Measurements from ENCODE around the gene NTN4.
"Not testable (repeated sequence)": the region's sequence is repeated elsewhere in the genome, so short reads cannot be mapped to it uniquely, and the experiment has no call there.

Gene NTN4

GRCh38 chr12:95674163-95674562 lies 116.4 kb downstream of the NTN4 start:
- Histone ChIP-seq H3K27ac (ENCODE audit: low read depth, low read length) (no peak overlapping the region), H3K4me1 (ENCODE audit: insufficient read depth, low read length) (no peaks in the 10 kb centered on the region), H3K27me3 (ENCODE audit: control insufficient read depth in 1 of 2, insufficient read depth in 2 of 2, low read length in 2 of 2) (no peaks in the 10 kb centered on the region), H3K4me3 (ENCODE audit: low read depth in 1 of 2, low read length in 2 of 2) (no peak overlapping the region), H3K9me3 (ENCODE audit: low read length) (no peaks in the 10 kb centered on the region), H3K9ac (ENCODE audit: low read length) (no peak overlapping the region), H3K36me3 (ENCODE audit: insufficient read depth, low read length) (no peaks in the 10 kb centered on the region)

- Histone ChIP-seq H3K4me3 (ENCODE audit: low read depth in 1 of 2, low read length in 2 of 2) (no peak overlapping the region), H3K9ac (ENCODE audit: low read length) (no peak overlapping the region), H3K4me1 (ENCODE audit: insufficient read depth, low read length) (no peaks in the 10 kb centered on the region), H3K9me3 (ENCODE audit: low read length) (no peaks in the 10 kb centered on the region), H3K27ac (ENCODE audit: low read depth, low read length) (no peak overlapping the region), H3K27me3 (ENCODE audit: control insufficient read depth in 1 of 2, insufficient read depth in 2 of 2, low read length in 2 of 2) (no peaks in the 10 kb centered on the region), H3K36me3 (ENCODE audit: insufficient read depth, low read length) (no peaks in the 10 kb centered on the region)
Measured at GRCh38 chr12:95673576-95673975, 117.0 kb downstream of the NTN4 start.

GRCh38 chr12:95672166-95672565 lies 118.4 kb downstream of the NTN4 start:
- Histone ChIP-seq H3K36me3 (ENCODE audit: insufficient read depth, low read length) (no peaks in the 10 kb centered on the region), H3K27ac (ENCODE audit: low read depth, low read length) (no peak overlapping the region), H3K9ac (ENCODE audit: low read length) (no peak overlapping the region), H3K4me1 (ENCODE audit: insufficient read depth, low read length) (no peaks in the 10 kb centered on the region), H3K4me3 (ENCODE audit: low read depth in 1 of 2, low read length in 2 of 2) (no peak overlapping the region), H3K27me3 (ENCODE audit: control insufficient read depth in 1 of 2, insufficient read depth in 2 of 2, low read length in 2 of 2) (no peaks in the 10 kb centered on the region), H3K9me3 (ENCODE audit: low read length) (no peaks in the 10 kb centered on the region)

- Histone ChIP-seq H3K4me3 (ENCODE audit: low read depth in 1 of 2, low read length in 2 of 2) (no peak overlapping the region), H3K9ac (ENCODE audit: low read length) (no peak overlapping the region), H3K27me3 (ENCODE audit: control insufficient read depth in 1 of 2, insufficient read depth in 2 of 2, low read length in 2 of 2) (no peaks in the 10 kb centered on the region), H3K36me3 (ENCODE audit: insufficient read depth, low read length) (no peaks in the 10 kb centered on the region), H3K4me1 (ENCODE audit: insufficient read depth, low read length) (no peaks in the 10 kb centered on the region), H3K9me3 (ENCODE audit: low read length) (no peaks in the 10 kb centered on the region), H3K27ac (ENCODE audit: low read depth, low read length) (no peak overlapping the region)
Measured at GRCh38 chr12:95671265-95671664, 119.3 kb downstream of the NTN4 start.

GRCh38 chr12:95663525-95663924 lies 127.0 kb downstream of the NTN4 start:
- no peaks in the 10 kb centered on the region for H3K27me3 ChIP-seq (ENCODE audit: control insufficient read depth in 1 of 2, insufficient read depth in 2 of 2, low read length in 2 of 2)
- no peaks in the 10 kb centered on the region for H3K4me1 ChIP-seq (ENCODE audit: insufficient read depth, low read length)
- no peak overlapping the region for H3K27ac ChIP-seq (ENCODE audit: low read depth, low read length)
- H3K9me3 ChIP-seq (ENCODE audit: low read length): no peaks in the 10 kb centered on the region
- H3K36me3 ChIP-seq (ENCODE audit: insufficient read depth, low read length): no peaks in the 10 kb centered on the region
- H3K9ac ChIP-seq (ENCODE audit: low read length): no peak overlapping the region
- no peak overlapping the region for H3K4me3 ChIP-seq (ENCODE audit: low read depth in 1 of 2, low read length in 2 of 2)

GRCh38 chr12:95661360-95661759 lies 129.2 kb downstream of the NTN4 start:
- Histone ChIP-seq H3K4me1 (ENCODE audit: insufficient read depth, low read length) (no peaks in the 10 kb centered on the region), H3K27me3 (ENCODE audit: control insufficient read depth in 1 of 2, insufficient read depth in 2 of 2, low read length in 2 of 2) (no peaks in the 10 kb centered on the region), H3K36me3 (ENCODE audit: insufficient read depth, low read length) (no peaks in the 10 kb centered on the region), H3K9ac (ENCODE audit: low read length) (no peak overlapping the region), H3K27ac (ENCODE audit: low read depth, low read length) (no peak overlapping the region), H3K4me3 (ENCODE audit: low read depth in 1 of 2, low read length in 2 of 2) (no peak overlapping the region), H3K9me3 (ENCODE audit: low read length) (no peaks in the 10 kb centered on the region)

- Histone ChIP-seq H3K9me3 (ENCODE audit: low read length) (no peaks in the 10 kb centered on the region), H3K27me3 (ENCODE audit: control insufficient read depth in 1 of 2, insufficient read depth in 2 of 2, low read length in 2 of 2) (no peaks in the 10 kb centered on the region), H3K4me1 (ENCODE audit: insufficient read depth, low read length) (no peaks in the 10 kb centered on the region), H3K36me3 (ENCODE audit: insufficient read depth, low read length) (no peaks in the 10 kb centered on the region), H3K4me3 (ENCODE audit: low read depth in 1 of 2, low read length in 2 of 2) (no peak overlapping the region), H3K9ac (ENCODE audit: low read length) (no peak overlapping the region), H3K27ac (ENCODE audit: low read depth, low read length) (no peak overlapping the region)
Measured at GRCh38 chr12:95658386-95658785, 132.2 kb downstream of the NTN4 start.

- not testable (repeated sequence) for H3K27me3 ChIP-seq (ENCODE audit: control insufficient read depth in 1 of 2, insufficient read depth in 2 of 2, low read length in 2 of 2); H3K4me3 ChIP-seq (ENCODE audit: low read depth in 1 of 2, low read length in 2 of 2); H3K9ac ChIP-seq (ENCODE audit: low read length); H3K9me3 ChIP-seq (ENCODE audit: low read length); H3K4me1 ChIP-seq (ENCODE audit: insufficient read depth, low read length); H3K27ac ChIP-seq (ENCODE audit: low read depth, low read length); H3K36me3 ChIP-seq (ENCODE audit: insufficient read depth, low read length)
Measured at GRCh38 chr12:95654665-95655064, 135.9 kb downstream of the NTN4 start.

- H3K27me3 ChIP-seq (ENCODE audit: control insufficient read depth in 1 of 2, insufficient read depth in 2 of 2, low read length in 2 of 2): no peaks in the 10 kb centered on the region
- H3K9ac ChIP-seq (ENCODE audit: low read length): no peak overlapping the region
- H3K4me1 ChIP-seq (ENCODE audit: insufficient read depth, low read length): no peaks in the 10 kb centered on the region
- no peaks in the 10 kb centered on the region for H3K9me3 ChIP-seq (ENCODE audit: low read length)
- no peak overlapping the region for H3K4me3 ChIP-seq (ENCODE audit: low read depth in 1 of 2, low read length in 2 of 2)
- H3K36me3 ChIP-seq (ENCODE audit: insufficient read depth, low read length): no peaks in the 10 kb centered on the region
- no peak overlapping the region for H3K27ac ChIP-seq (ENCODE audit: low read depth, low read length)
Measured at GRCh38 chr12:95653771-95654546, 136.6 kb downstream of the NTN4 start.

- Histone ChIP-seq H3K9me3 (ENCODE audit: low read length) (no peaks in the 10 kb centered on the region), H3K4me3 (ENCODE audit: low read depth in 1 of 2, low read length in 2 of 2) (no peak overlapping the region), H3K36me3 (ENCODE audit: insufficient read depth, low read length) (no peaks in the 10 kb centered on the region), H3K27ac (ENCODE audit: low read depth, low read length) (no peak overlapping the region), H3K9ac (ENCODE audit: low read length) (no peak overlapping the region), H3K4me1 (ENCODE audit: insufficient read depth, low read length) (peaks cover 6% of the 10 kb centered on the region), H3K27me3 (ENCODE audit: control insufficient read depth in 1 of 2, insufficient read depth in 2 of 2, low read length in 2 of 2) (no peaks in the 10 kb centered on the region)
Measured at GRCh38 chr12:95651681-95652080, 138.9 kb downstream of the NTN4 start.

- no peaks in the 10 kb centered on the region for H3K36me3 ChIP-seq (ENCODE audit: insufficient read depth, low read length)
- H3K27me3 ChIP-seq (ENCODE audit: control insufficient read depth in 1 of 2, insufficient read depth in 2 of 2, low read length in 2 of 2): no peaks in the 10 kb centered on the region
- H3K4me1 ChIP-seq (ENCODE audit: insufficient read depth, low read length): peaks cover 11% of the 10 kb centered on the region
- H3K9ac ChIP-seq (ENCODE audit: low read length): no peak overlapping the region
- no peak overlapping the region for H3K4me3 ChIP-seq (ENCODE audit: low read depth in 1 of 2, low read length in 2 of 2)
- H3K9me3 ChIP-seq (ENCODE audit: low read length): no peaks in the 10 kb centered on the region
- H3K27ac ChIP-seq (ENCODE audit: low read depth, low read length): no peak overlapping the region
Measured at GRCh38 chr12:95648990-95649791, 141.4 kb downstream of the NTN4 start.

Measured in muscle layer of colon (tissue), 2 donors.